Naive thymus-derived CD4-positive, alpha-beta T cell (primary cell): ENCODE results near the gene KRTAP10-3. TPM values are rescaled to one million over a fixed set of nuclear protein-coding genes. Genes with fewer than 3 reads are reported as not detected.

Source experiments
- ATAC-seq: fragments of 150-1000 bp; cut with Tn5 transposase; 2 replicates; pipeline ENCODE4 v1.10.0; 2021; ENCODE audit warnings: mild to moderate bottlenecking, moderate library complexity
- CTCF ChIA-PET: fragments of 350-600 bp; sonication (Branson Sonifier 250); formaldehyde crosslinking; loops from one replicate; lab custom pipeline; 2021; ENCODE audit warnings: antibody characterized with exemption; lab: Charles Lee
- POLR2A ChIA-PET: fragments of 350-600 bp; sonication (Branson Sonifier 250); formaldehyde crosslinking; loops from one replicate; lab custom pipeline; 2021; ENCODE audit warnings: antibody characterized with exemption, inconsistent platforms; lab: Charles Lee
- DNase-seq, 9 donors: peaks; one replicate each; pipeline versions ENCODE4 v3.0.0 to v3.0.0-alpha.2; 2020 to 2022; ENCODE audit warnings: mixed read lengths in 1 of 9
- H3K27ac ChIP-seq: one replicate; pipeline ENCODE4 v1.7.0; 2013; ENCODE audit warnings: mild to moderate bottlenecking, low read depth, low read length, moderate library complexity
- H3K27me3 ChIP-seq, 2 donors: one replicate each; pipeline ENCODE4 v1.7.0; 2013; ENCODE audit warnings: low read length in 2 of 2, mild to moderate bottlenecking in 2 of 2, moderate library complexity in 2 of 2; ENCODE audit not compliant: control insufficient read depth in 2 of 2, insufficient read depth in 2 of 2
- H3K36me3 ChIP-seq, 3 experiments: 1 replicate in 2 of 3; 2 replicates in 1 of 3; pipeline ENCODE4 v1.7.0; 2013; ENCODE audit warnings: low read length in 3 of 3, mild to moderate bottlenecking in 3 of 3, moderate library complexity in 1 of 3; ENCODE audit not compliant: insufficient read depth in 3 of 3, control insufficient read depth in 2 of 3
- H3K4me1 ChIP-seq, 2 donors: one replicate each; pipeline ENCODE4 v1.7.0; 2013; ENCODE audit warnings: low read length in 2 of 2, mild to moderate bottlenecking in 2 of 2, moderate library complexity in 1 of 2; ENCODE audit not compliant: control insufficient read depth in 2 of 2, insufficient read depth in 2 of 2
- H3K4me3 ChIP-seq: 2 replicates; pipeline ENCODE4 v1.7.0; 2013; ENCODE audit warnings: mild to moderate bottlenecking, low read length
- H3K9me3 ChIP-seq, 3 experiments: 1 replicate in 2 of 3; 2 replicates in 1 of 3; pipeline ENCODE4 v1.7.0; 2013; ENCODE audit warnings: low read length in 3 of 3; ENCODE audit not compliant: control insufficient read depth in 2 of 3
- H3K27ac Mint-ChIP-seq, 9 donors: one replicate each; pipeline ENCODE4 v1.8.0; 2020 to 2022; ENCODE audit warnings: mixed read lengths in 9 of 9, mild to moderate bottlenecking in 8 of 9, moderate library complexity in 5 of 9, inconsistent platforms in 2 of 9
- H3K27me3 Mint-ChIP-seq, 5 donors: one replicate each; pipeline ENCODE4 v1.8.0; 2021 to 2022; ENCODE audit warnings: mixed read lengths in 5 of 5, mild to moderate bottlenecking in 1 of 5
- H3K36me3 Mint-ChIP-seq, 5 donors: one replicate each; pipeline ENCODE4 v1.8.0; 2020 to 2022; ENCODE audit warnings: mixed read lengths in 5 of 5, mild to moderate bottlenecking in 3 of 5, inconsistent platforms in 1 of 5
- H3K4me1 Mint-ChIP-seq, 7 donors: one replicate each; pipeline ENCODE4 v1.8.0; 2020 to 2022; ENCODE audit warnings: mixed read lengths in 7 of 7, mild to moderate bottlenecking in 3 of 7, inconsistent platforms in 1 of 7
- H3K4me3 Mint-ChIP-seq, 10 donors: one replicate each; pipeline ENCODE4 v1.8.0; 2020 to 2022; ENCODE audit warnings: mild to moderate bottlenecking in 10 of 10, mixed read lengths in 10 of 10, moderate library complexity in 6 of 10, inconsistent platforms in 2 of 10
- H3K9me3 Mint-ChIP-seq, 11 donors: one replicate each; pipeline ENCODE4 v1.8.0; 2020 to 2022; ENCODE audit warnings: mixed read lengths in 11 of 11, mild to moderate bottlenecking in 4 of 11, inconsistent platforms in 1 of 11, moderate library complexity in 1 of 11
- intact Hi-C, 2 donors: fragments of 100-400 bp; cut with micrococcal nuclease; formaldehyde crosslinking; loops; one replicate each; pipeline ENCODE4 v1.15.1; 2023
- polyA plus RNA-seq, 2 donors: library from polyadenylated mRNA; unstranded; fragments of 300-500 nt; fragmentation: Illumina TruSeq; gene quantifications; one replicate each; pipeline ENCODE4 v1.2.3, GENCODE V29; 2021
- total RNA-seq, 6 experiments: library from RNA in 5 of 6; stranded (reverse) in 5 of 6; gene quantifications; 1 replicate in 5 of 6; 2 replicates in 1 of 6; pipeline ENCODE4 v1.2.3 and lab custom pipeline; 2021 to 2026

Gene KRTAP10-3
- total and polyA plus RNA-seq, 7 experiments from 2014 or later = not detected

DNA sequence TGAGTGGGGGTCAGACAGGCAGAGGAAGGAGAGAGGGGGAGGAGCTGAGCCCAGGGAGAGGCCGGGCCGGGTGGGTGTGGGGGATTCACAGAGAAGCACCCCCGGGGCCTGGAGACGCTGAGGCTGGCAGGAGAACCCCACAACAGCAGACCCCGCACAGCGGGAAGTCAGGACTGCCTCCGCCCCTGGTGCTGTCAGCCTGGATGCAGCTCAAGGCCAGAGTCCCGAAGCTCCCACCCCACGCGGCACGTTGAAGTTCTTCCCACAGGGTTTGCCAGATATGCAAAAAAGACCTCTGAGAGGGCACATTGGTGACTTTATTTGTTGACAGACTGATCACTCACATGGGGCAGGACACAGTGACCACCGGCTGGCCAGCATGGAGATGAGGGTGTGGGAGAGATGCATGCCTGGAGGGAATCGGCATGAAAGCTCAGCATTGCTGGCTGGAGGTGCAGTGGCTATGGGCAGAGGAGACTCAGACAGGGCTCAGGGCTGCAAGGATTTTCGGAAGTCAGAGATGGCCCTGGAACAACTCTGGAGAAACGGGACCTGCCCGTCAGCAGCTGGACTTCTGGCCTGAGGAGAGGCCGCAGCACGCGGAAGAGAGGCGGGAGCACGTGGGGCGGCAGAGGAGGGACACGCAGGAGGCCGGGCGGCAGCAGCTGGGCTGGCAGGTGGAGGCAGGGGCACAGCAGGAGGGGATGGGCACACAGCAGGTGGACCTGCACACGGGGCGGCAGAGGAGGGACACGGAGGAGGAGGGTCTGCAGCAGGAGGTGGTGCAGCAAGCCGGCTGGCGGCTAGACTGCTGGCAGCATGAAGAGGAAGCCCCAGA, 885 bp downstream of the KRTAP10-3 start:
- peaks cover 0 to 10% (median 0%) of the 10 kb centered on the region in 3 experiments for H3K9me3 ChIP-seq
- POLR2A ChIA-PET = no interaction called here
- no peaks in the 10 kb centered on the region for H3K36me3 ChIP-seq
- H3K27me3 ChIP-seq = no peaks in the 10 kb centered on the region
- H3K27ac Mint-ChIP-seq = no peak overlapping the region
- H3K27ac ChIP-seq = no peak overlapping the region
- H3K4me1 ChIP-seq = no peaks in the 10 kb centered on the region
- CTCF ChIA-PET = interaction anchor here (0.8 kb wide), 1 partner anchor 10 kb away, joined by 3 read pairs; no protein-coding TSS in a partner anchor
- DNase-seq (no peak), ATAC-seq (no peak)
- peaks cover 10 to 69% (median 27%) of the 10 kb centered on the region in 11 donors for H3K9me3 Mint-ChIP-seq
- H3K27me3 Mint-ChIP-seq = peaks cover 0 to 40% (median 2%) of the 10 kb centered on the region in 5 donors
- H3K4me3 Mint-ChIP-seq = no peak overlapping the region
- intact Hi-C loops = no loop called here
- H3K4me3 ChIP-seq = no peak overlapping the region
- H3K4me1 Mint-ChIP-seq = peaks cover 0 to 4% (median 0%) of the 10 kb centered on the region in 7 donors
- peaks cover 9 to 21% (median 21%) of the 10 kb centered on the region in 5 donors for H3K36me3 Mint-ChIP-seq

DNA sequence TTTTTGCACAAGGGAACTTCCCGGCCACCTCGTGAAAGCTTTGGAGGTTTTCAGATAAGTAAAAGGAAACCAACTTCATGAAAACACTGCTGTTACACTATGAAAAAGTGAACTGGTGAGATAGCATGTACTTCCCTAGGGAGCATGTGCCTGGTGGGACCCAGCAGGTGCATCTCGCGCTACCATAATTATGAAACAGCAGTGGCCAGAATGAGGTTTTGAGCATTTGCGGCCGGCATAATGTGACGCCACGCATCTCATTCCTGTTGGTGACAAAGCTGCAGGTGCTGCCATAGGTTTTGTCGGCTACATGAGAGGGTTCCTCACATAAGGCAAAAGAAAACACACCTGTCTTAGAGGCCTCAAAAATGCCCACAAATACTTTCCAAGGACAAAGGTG, 1.7 kb downstream of the KRTAP10-3 start:
- DNase-seq = no peak
- Histone ChIP-seq H3K4me1 (no peaks in the 10 kb centered on the region), H3K27ac (no peak overlapping the region), H3K36me3 (no peaks in the 10 kb centered on the region), H3K9me3 (peaks cover 0 to 10% (median 0%) of the 10 kb centered on the region in 3 experiments), H3K27me3 (no peaks in the 10 kb centered on the region), H3K4me3 (no peak overlapping the region)
- peaks cover 0 to 3% (median 0%) of the 10 kb centered on the region in 7 donors for H3K4me1 Mint-ChIP-seq
- H3K4me3 Mint-ChIP-seq = no peak overlapping the region
- POLR2A ChIA-PET = interaction anchor here (0.7 kb wide), 1 partner anchor 244 kb away, joined by 3 read pairs; no protein-coding TSS in a partner anchor
- no peak for ATAC-seq
- CTCF ChIA-PET = no interaction called here
- H3K9me3 Mint-ChIP-seq = peaks cover 5 to 61% (median 22%) of the 10 kb centered on the region in 11 donors
- H3K27me3 Mint-ChIP-seq = peaks cover 0 to 34% (median 2%) of the 10 kb centered on the region in 5 donors
- H3K27ac Mint-ChIP-seq = no peak overlapping the region
- intact Hi-C loops = no loop called here
- H3K36me3 Mint-ChIP-seq = peaks cover 2 to 16% (median 15%) of the 10 kb centered on the region in 5 donors

DNA sequence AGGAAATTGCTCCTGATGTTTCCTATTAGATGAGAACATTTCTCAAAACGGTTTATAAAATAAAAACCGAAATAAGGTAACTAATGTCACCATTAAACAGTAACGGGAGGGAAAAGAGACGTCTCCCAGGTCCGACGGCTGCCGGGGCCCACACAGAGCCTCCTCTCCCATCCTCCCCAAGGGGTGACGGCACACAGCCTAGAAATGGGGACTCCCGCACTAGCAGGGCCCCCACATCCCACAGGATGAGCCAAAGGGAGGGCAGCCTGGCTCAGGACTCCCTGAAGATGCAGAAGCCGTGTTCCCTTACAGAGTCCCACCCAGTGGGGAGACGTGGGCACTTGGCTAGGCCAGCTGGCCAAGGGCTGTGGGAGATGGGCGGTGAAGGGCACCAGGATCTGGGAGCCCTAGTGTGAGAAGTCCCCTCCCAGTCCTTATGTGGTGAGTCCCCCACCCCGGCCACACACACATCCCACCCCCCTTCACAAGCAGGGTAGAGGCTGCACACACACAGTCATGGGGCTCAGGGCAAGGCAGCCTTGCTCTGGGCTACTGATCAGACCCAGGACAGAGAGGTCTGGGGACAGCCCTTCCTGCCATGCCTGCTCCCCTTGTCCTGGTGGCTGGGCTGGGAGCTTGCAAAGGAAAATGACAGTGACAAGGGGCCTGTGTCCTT, 3.3 kb downstream of the KRTAP10-3 start:
- Mint-ChIP-seq H3K4me1 (peaks cover 0 to 5% (median 0%) of the 10 kb centered on the region in 7 donors), H3K9me3 (peaks cover under 1 to 46% (median 15%) of the 10 kb centered on the region in 11 donors), H3K27ac (peak overlapping the region in 1 of 9 donors; percentile 34), H3K36me3 (peaks cover 0 to 19% (median 10%) of the 10 kb centered on the region in 5 donors), H3K4me3 (no peak overlapping the region), H3K27me3 (peaks cover 0 to 21% (median 2%) of the 10 kb centered on the region in 5 donors)
- ChIA-PET CTCF (no interaction called here), POLR2A (no interaction called here)
- H3K4me3 ChIP-seq = no peak overlapping the region
- no peaks in the 10 kb centered on the region for H3K4me1 ChIP-seq
- intact Hi-C loops = no loop called here
- H3K9me3 ChIP-seq = peaks cover 0 to 10% (median 0%) of the 10 kb centered on the region in 3 experiments
- H3K36me3 ChIP-seq = no peaks in the 10 kb centered on the region
- DNase-seq = no peak
- no peaks in the 10 kb centered on the region for H3K27me3 ChIP-seq
- no peak for ATAC-seq
- no peak overlapping the region for H3K27ac ChIP-seq

DNA sequence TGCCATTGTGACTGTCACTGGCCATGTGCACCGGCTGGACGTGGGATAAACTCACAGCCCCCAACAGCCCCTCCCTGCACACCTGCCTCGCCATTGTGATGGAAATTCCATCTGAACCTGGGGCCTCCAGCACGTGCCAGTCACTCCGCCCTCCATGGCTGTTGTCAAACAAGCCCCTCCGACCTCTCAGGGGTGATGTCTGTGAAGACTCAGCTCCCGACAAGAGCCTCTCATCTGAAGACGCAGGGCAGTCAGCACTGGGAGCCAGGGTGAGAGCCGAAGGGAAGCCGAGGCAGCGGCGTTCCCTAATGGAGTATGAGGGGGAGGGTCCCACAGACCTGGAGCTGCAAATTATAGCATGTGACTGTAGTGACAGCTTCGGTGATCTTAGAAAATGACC, 5.9 kb downstream of the KRTAP10-3 start:
- Mint-ChIP-seq H3K27ac (no peak overlapping the region), H3K4me3 (no peak overlapping the region), H3K36me3 (peaks cover 4 to 28% (median 16%) of the 10 kb centered on the region in 5 donors), H3K9me3 (peaks cover 1 to 36% (median 11%) of the 10 kb centered on the region in 11 donors), H3K27me3 (peaks cover 0 to 8% (median 0%) of the 10 kb centered on the region in 5 donors), H3K4me1 (peaks cover 8 to 22% (median 18%) of the 10 kb centered on the region in 7 donors)
- DNase-seq (no peak), ATAC-seq (no peak)
- ChIA-PET CTCF (no interaction called here), POLR2A (no interaction called here)
- intact Hi-C loops = no loop called here
- Histone ChIP-seq H3K9me3 (peaks cover 0 to 10% (median 0%) of the 10 kb centered on the region in 3 experiments), H3K4me3 (no peak overlapping the region), H3K27me3 (no peaks in the 10 kb centered on the region), H3K27ac (no peak overlapping the region), H3K36me3 (no peaks in the 10 kb centered on the region), H3K4me1 (peaks cover 7 to 11% of the 10 kb centered on the region in 2 donors)

DNA sequence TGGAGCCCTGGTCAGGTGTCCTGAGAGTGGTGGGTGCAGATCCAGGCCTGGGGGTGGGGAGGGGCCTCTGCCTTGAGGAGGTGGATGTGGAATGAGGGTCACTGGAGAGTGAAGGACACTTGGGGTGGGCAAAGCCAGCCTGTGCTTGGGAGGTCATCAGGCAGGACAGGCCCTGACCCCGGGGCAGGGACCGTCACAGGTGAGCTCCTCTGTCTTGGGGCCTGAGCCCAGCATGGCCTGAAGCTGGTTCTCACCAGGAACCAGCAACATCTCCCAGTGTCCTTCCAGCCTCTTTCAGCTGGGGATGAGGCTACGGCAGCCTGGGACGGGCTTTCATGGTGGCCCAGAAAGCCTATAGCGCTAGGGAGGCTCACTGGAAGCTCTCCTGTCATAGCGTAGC, 6.5 kb downstream of the KRTAP10-3 start:
- CTCF ChIA-PET = no interaction called here
- POLR2A ChIA-PET = no interaction called here

DNA sequence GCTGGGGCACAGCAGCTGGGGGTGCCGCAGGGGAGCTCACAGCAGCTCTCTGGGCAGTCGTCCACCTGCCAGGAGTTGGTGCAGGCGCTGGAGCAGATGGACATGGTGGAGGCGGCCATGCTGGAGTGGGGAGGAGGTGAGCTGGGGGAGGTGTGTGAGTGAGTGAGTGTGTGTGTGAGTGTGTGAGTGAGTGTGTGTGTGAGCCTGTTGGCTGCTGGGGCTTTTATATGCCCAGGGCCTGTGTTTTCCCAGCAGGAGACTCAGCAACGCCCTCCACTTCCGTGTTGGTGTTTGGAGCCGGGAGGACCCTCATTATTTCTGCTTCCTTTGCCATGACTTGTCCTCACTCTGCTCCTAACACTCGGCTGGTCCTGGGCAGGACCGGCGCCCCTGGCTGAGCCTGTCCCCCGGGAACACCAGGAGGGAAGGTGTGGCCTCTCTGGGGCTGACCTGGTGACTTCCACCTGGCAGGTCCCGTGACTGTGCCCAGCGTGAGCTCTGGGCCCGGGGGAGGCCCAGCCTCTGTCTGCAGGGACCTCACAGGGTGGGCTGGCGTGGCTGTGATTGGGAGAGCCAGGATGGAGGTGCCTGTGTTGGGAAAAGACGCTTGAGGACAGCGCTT, 7.1 kb downstream of the KRTAP10-3 start, which contains the start of gene KRTAP10-2:
KRTAP10-2 (minus strand) TSS at position 166 of the 622 bp plus-strand sequence; CDS start at position 119, 47 bp downstream.
- intact Hi-C loops = no loop called here
- Mint-ChIP-seq H3K27ac (no peak within 1 kb of the TSS), H3K9me3 (peaks cover 12 to 48% (median 24%) of the 10 kb centered on the region in 11 donors), H3K27me3 (peaks cover 0 to 8% (median 0%) of the 10 kb centered on the region in 5 donors), H3K4me3 (no peak within 1 kb of the TSS), H3K4me1 (peaks cover 16 to 34% (median 30%) of the 10 kb centered on the region in 7 donors), H3K36me3 (peaks cover 17 to 39% (median 28%) of the 10 kb centered on the region in 5 donors)
- H3K36me3 ChIP-seq = no peaks in the 10 kb centered on the region
- CTCF ChIA-PET = no interaction called here
- ATAC-seq = no peak
- POLR2A ChIA-PET = no interaction called here
- peaks cover 15 to 19% of the 10 kb centered on the region in 2 donors for H3K4me1 ChIP-seq
- no peak within 1 kb of the TSS for H3K4me3 ChIP-seq
- H3K27me3 ChIP-seq = no peaks in the 10 kb centered on the region
- DNase-seq = no peak
- no peak within 1 kb of the TSS for H3K27ac ChIP-seq
- peaks cover 4 to 14% (median 8%) of the 10 kb centered on the region in 3 experiments for H3K9me3 ChIP-seq

More for the DNA sequence above, 6.5 kb downstream of the KRTAP10-3 start:
- Mint-ChIP-seq H3K4me3 (no peak overlapping the region), H3K36me3 (peaks cover 10 to 32% (median 21%) of the 10 kb centered on the region in 5 donors), H3K9me3 (peaks cover 5 to 41% (median 17%) of the 10 kb centered on the region in 11 donors), H3K4me1 (peaks cover 14 to 27% (median 23%) of the 10 kb centered on the region in 7 donors), H3K27ac (no peak overlapping the region), H3K27me3 (peaks cover 0 to 8% (median 0%) of the 10 kb centered on the region in 5 donors)
- Histone ChIP-seq H3K27ac (no peak overlapping the region), H3K36me3 (no peaks in the 10 kb centered on the region), H3K9me3 (peaks cover 0 to 10% (median 2%) of the 10 kb centered on the region in 3 experiments), H3K27me3 (no peaks in the 10 kb centered on the region), H3K4me3 (no peak overlapping the region), H3K4me1 (peaks cover 13 to 15% of the 10 kb centered on the region in 2 donors)
- ATAC-seq (no peak), DNase-seq (no peak)
- intact Hi-C loops = no loop called here
